ENCODE data around the gene MRPS6.

MRPS6 gene

GRCh38 chr21:34190576-34191321 is 117.4 kb downstream of the MRPS6 start:
- no peak overlapping the region for H3K4me3 ChIP-seq (ENCODE audit: low read length)
- no peak for DNase-seq (ENCODE audit: low read depth)
- TF ChIP-seq CTCF (conservative IDR thresholded peaks at IDR 0.05; ENCODE audit: low read length) = no peak

- no peak overlapping the region for H3K4me3 ChIP-seq (ENCODE audit: low read length)
Observed at GRCh38 chr21:34191876-34192275, 118.5 kb downstream of the MRPS6 start.

More at GRCh38 chr21:34191876-34192275, 118.5 kb downstream of the MRPS6 start:
- TF ChIP-seq CTCF (conservative IDR thresholded peaks at IDR 0.05; ENCODE audit: low read length) = no peak
- DNase-seq (ENCODE audit: low read depth) = no peak

Measured in AG10803 (cell line).